K562 (cell line): Measurements from ENCODE around the gene RNASEH2A. TPM values are rescaled to one million over a fixed set of nuclear protein-coding genes. Genes with fewer than 3 reads are reported as not detected.

Experiments used
- BRD9 ChIP-seq: fragments of 450-650 bp; IDR thresholded peaks from 2 replicates; pipeline ENCODE4 v1.6.1; 2018; ENCODE audit warnings: low read depth; ENCODE audit not compliant: partially characterized antibody
- CAMTA2 ChIP-seq: fragments of 250-450 bp; sonication (Bioruptor Pico); conservative IDR thresholded peaks from 2 replicates; pipeline ENCODE4 v1.5.1; 2022
- COPS2 ChIP-seq: fragments of 450-650 bp; conservative IDR thresholded peaks from 2 replicates; pipeline ENCODE4 v1.6.1; 2016; ENCODE audit warnings: mild to moderate bottlenecking, moderate library complexity
- EGR1 ChIP-seq: fragments of 450-650 bp; conservative IDR thresholded peaks from 2 replicates; pipeline ENCODE4 v1.6.1; 2017; ENCODE audit warnings: mild to moderate bottlenecking
- EHMT2 ChIP-seq: fragments of 450-650 bp; IDR thresholded peaks from 2 replicates; pipeline ENCODE4 v1.6.1; 2018; ENCODE audit warnings: antibody characterized with exemption
- FOXK1 ChIP-seq: sonication (generic); formaldehyde crosslinking; IDR thresholded peaks from 2 replicates; pipeline ENCODE4 v1.8.0; 2022; ENCODE audit warnings: missing genetic modification reagents, mild to moderate bottlenecking, borderline replicate concordance
- HCFC1 ChIP-seq: IDR thresholded peaks from 2 replicates; pipeline ENCODE4 v1.6.1; 2012; ENCODE audit warnings: low read depth, low read length, improper control_type of control experiment
- MYBL2 ChIP-seq, 2 experiments: fragments of 450-650 bp in 1 of 2; sonication (generic) in 1 of 2; formaldehyde crosslinking in 1 of 2; IDR thresholded peaks; 2 replicates each; pipeline versions ENCODE4 v1.6.1 to v1.8.1; 2017 to 2022; ENCODE audit warnings: borderline replicate concordance in 1 of 2, inconsistent platforms in 1 of 2, low read depth in 1 of 2, mild to moderate bottlenecking in 1 of 2, missing genetic modification reagents in 1 of 2, moderate library complexity in 1 of 2
- NR2C1 ChIP-seq, 2 experiments: fragments of 450-650 bp; IDR thresholded peaks; 2 replicates each; pipeline ENCODE4 v1.6.1; 2017; ENCODE audit warnings: mild to moderate bottlenecking in 2 of 2, antibody characterized with exemption in 1 of 2, inconsistent platforms in 1 of 2, missing compliant biosample characterization in 1 of 2, missing genetic modification characterization in 1 of 2
- RFX1 ChIP-seq: fragments of 450-650 bp; IDR thresholded peaks from 2 replicates; pipeline ENCODE4 v1.6.1; 2016; ENCODE audit warnings: mild to moderate bottlenecking, moderate library complexity
- SP1 ChIP-seq: sonication (generic); formaldehyde crosslinking; IDR thresholded peaks from 2 replicates; pipeline ENCODE4 v1.8.1; 2022; ENCODE audit warnings: mild to moderate bottlenecking, missing genetic modification reagents
- polyA plus RNA-seq, 8 experiments: library from polyadenylated mRNA; depleted of rRNA in 4 of 8; stranded (reverse) in 5 of 8; unstranded in 3 of 8; fragments of >200 nt; fragmentation: Nextera tagmentation in 2 of 8; fragmentation: Illumina TruSeq in 1 of 8; extraction: Ambion mirVana in 2 of 8; extraction: Trizol in 1 of 8; gene quantifications; 2 replicates each; pipeline versions ENCODE4 v1.2.1 to v1.2.3, GENCODE V29; 2011 to 2014; ENCODE audit warnings: inconsistent platforms in 1 of 8, missing spikeins in 1 of 8
- total RNA-seq, 7 experiments: library from RNA; depleted of rRNA in 6 of 7; stranded (reverse); fragments of >200 nt in 6 of 7; fragmentation: Illumina TruSeq in 2 of 7; extraction: Trizol in 2 of 7; gene quantifications; 2 replicates each; pipeline versions ENCODE4 v1.2.1 to v1.2.3, GENCODE V29; 2011 to 2021; ENCODE audit warnings: low replicate concordance in 1 of 7
- TF ChIP-seq, protein P1 (sequence below), 2 experiments: fragments of 450-650 bp; formaldehyde crosslinking in 1 of 2; IDR thresholded peaks; 2 replicates each; pipeline versions ENCODE4 v1.4.0 to v1.6.1; 2014 to 2020; ENCODE audit warnings: mild to moderate bottlenecking in 2 of 2, borderline replicate concordance in 1 of 2, low read depth in 1 of 2
- TF ChIP-seq, protein P2 (sequence below): fragments of 250-450 bp; sonication (Bioruptor Pico); IDR thresholded peaks from 2 replicates; pipeline ENCODE4 v1.4.0; 2020; ENCODE audit warnings: mild to moderate bottlenecking
- TF ChIP-seq, protein P3 (sequence below): fragments of 200-800 bp; sonication (Bioruptor generic); IDR thresholded peaks from 2 replicates; pipeline ENCODE4 v1.6.1; 2017; ENCODE audit warnings: missing genetic modification characterization, missing compliant biosample characterization

The RNASEH2A gene
- total and polyA plus RNA-seq, 9 of the 15 experiments (the other 6 are each of a cell fraction or from before 2014, with no cell fraction given), result 22.3 to 78.0 (median 61.7) TPM

DNA sequence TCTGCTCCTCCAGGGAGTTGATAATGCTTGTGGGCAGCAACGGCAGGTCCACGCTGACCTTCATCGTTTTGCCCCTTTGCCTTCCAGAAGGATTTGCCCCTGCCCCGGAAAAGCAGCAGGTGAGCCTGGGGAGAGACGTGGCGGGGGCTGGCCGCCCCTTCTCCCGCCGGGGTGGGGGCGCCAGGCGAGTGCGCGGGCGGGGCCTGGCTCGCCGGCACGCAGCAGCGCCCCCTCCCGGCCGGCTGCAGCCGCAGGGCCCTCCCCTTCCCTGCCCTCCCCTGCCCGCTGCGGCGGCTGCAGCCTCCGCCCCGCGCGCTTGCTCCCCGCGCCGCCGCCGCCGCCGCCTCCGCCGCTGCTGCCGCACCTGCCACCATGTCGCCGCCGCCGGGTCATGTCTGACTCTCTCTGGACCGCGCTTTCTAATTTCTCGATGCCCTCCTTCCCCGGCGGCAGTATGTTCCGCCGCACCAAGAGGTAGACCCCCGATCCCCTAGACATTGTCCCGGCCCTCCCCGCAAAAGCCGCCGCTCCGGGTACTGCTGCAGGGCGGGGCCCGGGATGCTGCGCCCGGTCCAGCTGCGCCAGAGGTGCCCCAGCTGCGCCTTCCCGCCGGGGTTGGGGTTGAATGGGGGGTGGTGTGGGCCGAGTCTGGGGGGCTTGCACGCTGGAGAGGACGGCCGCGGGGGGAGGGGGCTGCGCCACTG, 31.9 kb downstream of the RNASEH2A start, which contains the start of gene MAST1 (continued):
- TF ChIP-seq, protein P1, sequence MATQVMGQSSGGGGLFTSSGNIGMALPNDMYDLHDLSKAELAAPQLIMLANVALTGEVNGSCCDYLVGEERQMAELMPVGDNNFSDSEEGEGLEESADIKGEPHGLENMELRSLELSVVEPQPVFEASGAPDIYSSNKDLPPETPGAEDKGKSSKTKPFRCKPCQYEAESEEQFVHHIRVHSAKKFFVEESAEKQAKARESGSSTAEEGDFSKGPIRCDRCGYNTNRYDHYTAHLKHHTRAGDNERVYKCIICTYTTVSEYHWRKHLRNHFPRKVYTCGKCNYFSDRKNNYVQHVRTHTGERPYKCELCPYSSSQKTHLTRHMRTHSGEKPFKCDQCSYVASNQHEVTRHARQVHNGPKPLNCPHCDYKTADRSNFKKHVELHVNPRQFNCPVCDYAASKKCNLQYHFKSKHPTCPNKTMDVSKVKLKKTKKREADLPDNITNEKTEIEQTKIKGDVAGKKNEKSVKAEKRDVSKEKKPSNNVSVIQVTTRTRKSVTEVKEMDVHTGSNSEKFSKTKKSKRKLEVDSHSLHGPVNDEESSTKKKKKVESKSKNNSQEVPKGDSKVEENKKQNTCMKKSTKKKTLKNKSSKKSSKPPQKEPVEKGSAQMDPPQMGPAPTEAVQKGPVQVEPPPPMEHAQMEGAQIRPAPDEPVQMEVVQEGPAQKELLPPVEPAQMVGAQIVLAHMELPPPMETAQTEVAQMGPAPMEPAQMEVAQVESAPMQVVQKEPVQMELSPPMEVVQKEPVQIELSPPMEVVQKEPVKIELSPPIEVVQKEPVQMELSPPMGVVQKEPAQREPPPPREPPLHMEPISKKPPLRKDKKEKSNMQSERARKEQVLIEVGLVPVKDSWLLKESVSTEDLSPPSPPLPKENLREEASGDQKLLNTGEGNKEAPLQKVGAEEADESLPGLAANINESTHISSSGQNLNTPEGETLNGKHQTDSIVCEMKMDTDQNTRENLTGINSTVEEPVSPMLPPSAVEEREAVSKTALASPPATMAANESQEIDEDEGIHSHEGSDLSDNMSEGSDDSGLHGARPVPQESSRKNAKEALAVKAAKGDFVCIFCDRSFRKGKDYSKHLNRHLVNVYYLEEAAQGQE (IDR thresholded peaks at IDR 0.05; ENCODE audit: borderline replicate concordance), result peak; percentile 29; the same call in 1 of the 2 replicates
- TF ChIP-seq, protein P1 (CRISPR knock-in tag; IDR thresholded peaks at IDR 0.05; ENCODE audit: low read depth), result 0 out of 2 replicates have a peak, but pooled peaks have one; percentile 47
- TF ChIP-seq, protein P2, sequence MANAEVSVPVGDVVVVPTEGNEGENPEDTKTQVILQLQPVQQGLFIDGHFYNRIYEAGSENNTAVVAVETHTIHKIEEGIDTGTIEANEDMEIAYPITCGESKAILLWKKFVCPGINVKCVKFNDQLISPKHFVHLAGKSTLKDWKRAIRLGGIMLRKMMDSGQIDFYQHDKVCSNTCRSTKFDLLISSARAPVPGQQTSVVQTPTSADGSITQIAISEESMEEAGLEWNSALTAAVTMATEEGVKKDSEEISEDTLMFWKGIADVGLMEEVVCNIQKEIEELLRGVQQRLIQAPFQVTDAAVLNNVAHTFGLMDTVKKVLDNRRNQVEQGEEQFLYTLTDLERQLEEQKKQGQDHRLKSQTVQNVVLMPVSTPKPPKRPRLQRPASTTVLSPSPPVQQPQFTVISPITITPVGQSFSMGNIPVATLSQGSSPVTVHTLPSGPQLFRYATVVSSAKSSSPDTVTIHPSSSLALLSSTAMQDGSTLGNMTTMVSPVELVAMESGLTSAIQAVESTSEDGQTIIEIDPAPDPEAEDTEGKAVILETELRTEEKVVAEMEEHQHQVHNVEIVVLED (CRISPR knock-in tag), result 0 out of 2 replicates have a peak, but pooled peaks have one; percentile 23
- TF ChIP-seq CAMTA2 (CRISPR knock-in tag) (no peak), EGR1 (peak; percentile 56; the same call in 1 of the 2 replicates), FOXK1 (CRISPR knock-in tag) (no peak), NR2C1 (IDR thresholded peaks at IDR 0.05) (no peak), NR2C1 (tag; IDR thresholded peaks at IDR 0.05) (no peak), EHMT2 (no peak), SP1 (CRISPR knock-in tag) (no peak), MYBL2 (IDR thresholded peaks at IDR 0.05; ENCODE audit: low read depth) (no peak), MYBL2 (CRISPR knock-in tag; IDR thresholded peaks at IDR 0.05; ENCODE audit: borderline replicate concordance) (no peak), HCFC1 (no peak), RFX1 (no peak), BRD9 (no peak), COPS2 (no peak)
- TF ChIP-seq, protein P3, sequence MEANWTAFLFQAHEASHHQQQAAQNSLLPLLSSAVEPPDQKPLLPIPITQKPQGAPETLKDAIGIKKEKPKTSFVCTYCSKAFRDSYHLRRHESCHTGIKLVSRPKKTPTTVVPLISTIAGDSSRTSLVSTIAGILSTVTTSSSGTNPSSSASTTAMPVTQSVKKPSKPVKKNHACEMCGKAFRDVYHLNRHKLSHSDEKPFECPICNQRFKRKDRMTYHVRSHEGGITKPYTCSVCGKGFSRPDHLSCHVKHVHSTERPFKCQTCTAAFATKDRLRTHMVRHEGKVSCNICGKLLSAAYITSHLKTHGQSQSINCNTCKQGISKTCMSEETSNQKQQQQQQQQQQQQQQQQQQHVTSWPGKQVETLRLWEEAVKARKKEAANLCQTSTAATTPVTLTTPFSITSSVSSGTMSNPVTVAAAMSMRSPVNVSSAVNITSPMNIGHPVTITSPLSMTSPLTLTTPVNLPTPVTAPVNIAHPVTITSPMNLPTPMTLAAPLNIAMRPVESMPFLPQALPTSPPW (CRISPR knock-in tag), result peak; percentile 90
